Mucosa of rectum (tissue), 2 donors: ENCODE data around the gene EPHA2.

ENCODE experiments used
- H3K27ac ChIP-seq, 2 donors: one replicate each; pipeline ENCODE4 v1.7.0; 2013; ENCODE audit warnings: inconsistent platforms in 2 of 2, low read depth in 2 of 2, low read length in 2 of 2
- H3K27me3 ChIP-seq, 2 donors: one replicate each; pipeline ENCODE4 v1.7.0; 2013; ENCODE audit warnings: low read length in 2 of 2; ENCODE audit not compliant: control insufficient read depth in 2 of 2, insufficient read depth in 2 of 2
- H3K36me3 ChIP-seq, 2 donors: one replicate each; pipeline ENCODE4 v1.7.0; 2013; ENCODE audit warnings: low read length in 2 of 2; ENCODE audit not compliant: control insufficient read depth in 2 of 2, insufficient read depth in 2 of 2
- H3K4me1 ChIP-seq, 2 donors: one replicate each; pipeline ENCODE4 v1.7.0; 2013; ENCODE audit warnings: low read length in 2 of 2, mild to moderate bottlenecking in 1 of 2; ENCODE audit not compliant: control insufficient read depth in 2 of 2, insufficient read depth in 2 of 2
- H3K4me3 ChIP-seq, 2 donors: one replicate each; pipeline ENCODE4 v1.7.0; 2013; ENCODE audit warnings: low read length in 2 of 2
- H3K9ac ChIP-seq, 2 donors: one replicate each; pipeline ENCODE4 v1.7.0; 2013; ENCODE audit warnings: low read length in 2 of 2, low read depth in 1 of 2, mild to moderate bottlenecking in 1 of 2
- H3K9me3 ChIP-seq, 2 donors: one replicate each; pipeline ENCODE4 v1.7.0; 2013; ENCODE audit warnings: low read length in 2 of 2; ENCODE audit not compliant: control insufficient read depth in 2 of 2
- donor health status: healthy.
- donor health status: Normal muscosa, but diverticular disease.

EPHA2 gene

GRCh38 chr1:16099412-16099811 lies 56.5 kb downstream of the EPHA2 start:
- H3K4me1 ChIP-seq, result no peaks in the 10 kb centered on the region
- H3K27ac ChIP-seq, result no peak overlapping the region
- H3K36me3 ChIP-seq, result no peaks in the 10 kb centered on the region
- H3K9me3 ChIP-seq, result no peaks in the 10 kb centered on the region
- H3K4me3 ChIP-seq, result no peak overlapping the region
- H3K27me3 ChIP-seq, result no peaks in the 10 kb centered on the region
- H3K9ac ChIP-seq, result no peak overlapping the region

GRCh38 chr1:16095447-16095846 lies 60.4 kb downstream of the EPHA2 start:
- no peaks in the 10 kb centered on the region for H3K36me3 ChIP-seq
- no peak overlapping the region for H3K4me3 ChIP-seq
- H3K9me3 ChIP-seq, result no peaks in the 10 kb centered on the region
- H3K4me1 ChIP-seq, result no peaks in the 10 kb centered on the region
- H3K27ac ChIP-seq, result no peak overlapping the region
- H3K27me3 ChIP-seq, result no peaks in the 10 kb centered on the region
- no peak overlapping the region for H3K9ac ChIP-seq

GRCh38 chr1:16094453-16095158 lies 61.3 kb downstream of the EPHA2 start:
- Histone ChIP-seq H3K9me3 (no peaks in the 10 kb centered on the region), H3K4me3 (no peak overlapping the region), H3K36me3 (no peaks in the 10 kb centered on the region), H3K9ac (no peak overlapping the region), H3K4me1 (no peaks in the 10 kb centered on the region), H3K27me3 (no peaks in the 10 kb centered on the region), H3K27ac (no peak overlapping the region)

GRCh38 chr1:16093611-16094010 lies 62.3 kb downstream of the EPHA2 start:
- no peaks in the 10 kb centered on the region for H3K9me3 ChIP-seq
- H3K36me3 ChIP-seq, result no peaks in the 10 kb centered on the region
- H3K27me3 ChIP-seq, result no peaks in the 10 kb centered on the region
- no peak overlapping the region for H3K9ac ChIP-seq
- no peaks in the 10 kb centered on the region for H3K4me1 ChIP-seq
- no peak overlapping the region for H3K4me3 ChIP-seq
- no peak overlapping the region for H3K27ac ChIP-seq

GRCh38 chr1:16092923-16093511 lies 62.9 kb downstream of the EPHA2 start:
- Histone ChIP-seq H3K4me1 (no peaks in the 10 kb centered on the region), H3K9ac (no peak overlapping the region)

DNA sequence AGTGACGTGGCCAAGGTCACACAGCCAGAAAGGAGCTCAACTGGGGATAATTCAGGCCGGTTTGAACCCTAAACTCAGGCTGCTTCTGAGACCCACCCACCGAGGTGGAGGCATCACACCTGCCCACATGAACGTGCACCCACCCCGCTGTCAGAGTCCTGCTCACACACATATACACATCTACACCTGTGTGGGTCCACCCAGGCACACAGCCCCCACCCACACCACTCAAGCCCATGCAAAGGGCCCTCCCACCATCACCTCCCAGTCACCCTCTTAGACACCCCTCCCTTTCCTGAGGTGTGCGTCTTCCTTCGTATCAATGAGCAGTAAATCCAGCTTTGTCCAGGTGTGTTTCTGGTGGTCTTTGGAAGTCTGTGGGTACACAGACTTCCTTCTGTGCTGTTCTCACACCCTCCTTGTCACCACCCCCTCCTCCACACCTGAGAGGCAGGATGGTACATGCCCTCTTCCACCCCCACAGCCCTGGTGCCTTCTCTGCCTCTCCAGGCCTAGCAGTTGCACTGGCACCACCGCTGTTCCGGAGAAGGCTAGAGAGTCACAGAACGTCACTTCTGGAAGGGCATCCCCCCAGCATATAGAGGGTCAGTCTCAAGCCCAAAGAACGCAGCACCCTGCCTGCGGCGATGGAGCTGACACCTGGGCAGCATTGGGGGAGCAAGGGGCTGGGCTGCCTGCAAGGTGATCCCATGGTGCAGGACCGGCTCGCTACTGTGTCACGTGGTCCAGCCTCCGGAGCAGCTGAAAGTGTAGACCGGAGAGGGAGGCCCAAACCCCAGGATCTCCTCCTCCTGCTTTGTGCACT lies 63.6 kb downstream of the EPHA2 start:
- Histone ChIP-seq H3K27ac (no peak overlapping the region), H3K9ac (no peak overlapping the region), H3K27me3 (no peaks in the 10 kb centered on the region), H3K4me1 (no peaks in the 10 kb centered on the region), H3K9me3 (no peaks in the 10 kb centered on the region), H3K4me3 (no peak overlapping the region), H3K36me3 (no peaks in the 10 kb centered on the region)

More at GRCh38 chr1:16092923-16093511, 62.9 kb downstream of the EPHA2 start:
- Histone ChIP-seq H3K27ac (no peak overlapping the region), H3K27me3 (no peaks in the 10 kb centered on the region), H3K36me3 (no peaks in the 10 kb centered on the region), H3K4me3 (no peak overlapping the region), H3K9me3 (no peaks in the 10 kb centered on the region)

GRCh38 chr1:16091296-16091695 lies 64.6 kb downstream of the EPHA2 start:
- H3K4me3 ChIP-seq, result no peak overlapping the region
- H3K27me3 ChIP-seq, result no peaks in the 10 kb centered on the region
- no peaks in the 10 kb centered on the region for H3K4me1 ChIP-seq
- no peaks in the 10 kb centered on the region for H3K36me3 ChIP-seq
- no peak overlapping the region for H3K27ac ChIP-seq
- H3K9ac ChIP-seq, result no peak overlapping the region
- no peaks in the 10 kb centered on the region for H3K9me3 ChIP-seq

DNA sequence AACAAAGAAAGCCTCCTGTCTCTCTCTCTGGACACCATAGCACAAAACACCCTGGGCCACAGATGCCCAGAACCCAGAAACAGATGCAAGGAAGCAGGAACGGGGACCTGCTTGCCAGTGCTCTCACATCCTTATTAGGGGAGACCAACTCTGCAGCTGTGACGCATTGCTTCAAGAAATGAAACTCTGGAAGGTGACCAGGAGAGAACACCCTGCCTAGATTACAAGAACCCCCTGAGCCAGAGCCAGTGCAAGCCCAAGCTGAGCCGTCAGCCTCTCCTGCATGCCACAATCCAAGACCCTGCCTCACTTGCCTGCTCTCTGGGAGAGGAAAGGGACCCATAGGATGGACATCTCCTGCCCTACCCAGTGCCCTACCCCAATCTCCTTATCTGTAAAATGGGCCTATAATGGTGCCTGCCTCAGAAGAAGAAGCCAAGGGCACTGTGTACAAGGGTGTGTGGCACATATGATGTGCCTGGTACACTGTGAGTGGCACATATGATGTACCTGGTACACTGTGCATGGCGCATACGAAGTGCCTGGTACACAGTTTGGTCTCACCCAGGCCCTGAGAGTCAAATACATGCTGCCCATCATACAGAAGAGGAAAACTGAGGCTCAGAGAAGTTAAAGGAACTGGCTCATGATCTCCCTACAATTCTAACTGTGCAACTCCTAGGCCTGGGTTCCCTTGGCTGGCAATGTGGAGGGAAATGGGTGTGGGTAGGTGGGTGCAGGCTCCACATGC lies 65.6 kb downstream of the EPHA2 start:
- no peak overlapping the region for H3K4me3 ChIP-seq
- H3K9ac ChIP-seq, result no peak overlapping the region
- H3K36me3 ChIP-seq, result no peaks in the 10 kb centered on the region
- H3K9me3 ChIP-seq, result no peaks in the 10 kb centered on the region
- H3K27me3 ChIP-seq, result no peaks in the 10 kb centered on the region
- no peaks in the 10 kb centered on the region for H3K4me1 ChIP-seq
- H3K27ac ChIP-seq, result no peak overlapping the region

DNA sequence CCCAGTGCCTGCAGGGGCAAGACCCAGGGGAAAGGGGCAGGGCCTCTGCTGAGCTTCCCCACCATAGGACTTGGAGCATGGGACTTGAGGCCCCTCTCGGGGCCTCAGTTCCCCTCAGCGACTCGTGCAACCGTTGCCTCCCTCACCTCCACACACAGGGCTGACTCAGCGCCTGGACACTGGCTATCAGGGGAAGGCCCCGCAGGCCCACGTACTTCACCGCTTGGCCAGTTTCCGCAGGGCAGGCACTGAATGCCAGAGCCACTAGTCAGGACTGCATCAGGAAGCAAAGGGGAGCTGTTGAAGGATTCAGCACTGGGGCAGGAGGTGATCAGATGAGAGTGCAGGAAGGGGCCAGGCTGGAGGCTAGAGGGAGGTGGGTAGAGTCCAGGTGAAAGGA lies 66.9 kb downstream of the EPHA2 start:
- no peaks in the 10 kb centered on the region for H3K36me3 ChIP-seq
- H3K4me3 ChIP-seq, result no peak overlapping the region
- no peaks in the 10 kb centered on the region for H3K4me1 ChIP-seq
- no peak overlapping the region for H3K27ac ChIP-seq
- H3K9me3 ChIP-seq, result no peaks in the 10 kb centered on the region
- H3K27me3 ChIP-seq, result no peaks in the 10 kb centered on the region
- no peak overlapping the region for H3K9ac ChIP-seq
